Measurements from ENCODE around the gene CELF1.

DNA sequence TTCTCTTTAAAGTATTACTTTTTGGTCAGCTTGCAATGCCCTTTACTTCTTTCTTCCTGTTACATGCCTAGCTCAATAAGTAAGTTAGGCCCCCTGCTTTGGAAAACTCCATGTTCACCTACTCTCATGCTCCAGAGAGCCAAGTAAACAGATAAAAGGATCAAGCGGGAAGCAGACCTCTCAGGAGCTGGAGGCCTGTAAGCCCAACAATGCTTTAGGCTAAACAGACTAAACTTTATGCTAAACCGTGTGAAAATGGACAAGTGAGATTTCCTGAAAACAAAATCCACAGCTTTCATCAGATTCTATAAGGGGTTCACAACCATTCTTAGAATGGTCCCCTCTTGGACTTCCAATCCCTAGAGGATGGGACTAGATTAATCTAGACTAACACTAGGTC, 40.2 kb downstream of the CELF1 start:
- TF ChIP-seq, protein P1, sequence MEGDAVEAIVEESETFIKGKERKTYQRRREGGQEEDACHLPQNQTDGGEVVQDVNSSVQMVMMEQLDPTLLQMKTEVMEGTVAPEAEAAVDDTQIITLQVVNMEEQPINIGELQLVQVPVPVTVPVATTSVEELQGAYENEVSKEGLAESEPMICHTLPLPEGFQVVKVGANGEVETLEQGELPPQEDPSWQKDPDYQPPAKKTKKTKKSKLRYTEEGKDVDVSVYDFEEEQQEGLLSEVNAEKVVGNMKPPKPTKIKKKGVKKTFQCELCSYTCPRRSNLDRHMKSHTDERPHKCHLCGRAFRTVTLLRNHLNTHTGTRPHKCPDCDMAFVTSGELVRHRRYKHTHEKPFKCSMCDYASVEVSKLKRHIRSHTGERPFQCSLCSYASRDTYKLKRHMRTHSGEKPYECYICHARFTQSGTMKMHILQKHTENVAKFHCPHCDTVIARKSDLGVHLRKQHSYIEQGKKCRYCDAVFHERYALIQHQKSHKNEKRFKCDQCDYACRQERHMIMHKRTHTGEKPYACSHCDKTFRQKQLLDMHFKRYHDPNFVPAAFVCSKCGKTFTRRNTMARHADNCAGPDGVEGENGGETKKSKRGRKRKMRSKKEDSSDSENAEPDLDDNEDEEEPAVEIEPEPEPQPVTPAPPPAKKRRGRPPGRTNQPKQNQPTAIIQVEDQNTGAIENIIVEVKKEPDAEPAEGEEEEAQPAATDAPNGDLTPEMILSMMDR (IDR thresholded peaks at IDR 0.05), result no peak
- TF ChIP-seq POLR2A (IDR thresholded peaks at IDR 0.05), result no peak
